Uterus (tissue), 2 donors: Measurements from ENCODE around the gene KIAA1328.

ENCODE experiments used
- POLR2A ChIP-seq, 2 donors: fragments of 450-650 bp; IDR thresholded peaks; one replicate each; pipeline ENCODE4 v1.6.1; 2016; ENCODE audit warnings: antibody characterized with exemption in 2 of 2, mild to moderate bottlenecking in 1 of 2, moderate library complexity in 1 of 2
- TF ChIP-seq, protein P1 (sequence below), 4 experiments: fragments of 200-600 bp in 2 of 4; fragments of 450-650 bp in 2 of 4; sonication (generic) in 2 of 4; IDR thresholded peaks; one replicate each; pipeline ENCODE4 v1.5.1; 2016 to 2019; ENCODE audit warnings: antibody characterized with exemption in 4 of 4, mild to moderate bottlenecking in 2 of 4, moderate library complexity in 1 of 4

DNA sequence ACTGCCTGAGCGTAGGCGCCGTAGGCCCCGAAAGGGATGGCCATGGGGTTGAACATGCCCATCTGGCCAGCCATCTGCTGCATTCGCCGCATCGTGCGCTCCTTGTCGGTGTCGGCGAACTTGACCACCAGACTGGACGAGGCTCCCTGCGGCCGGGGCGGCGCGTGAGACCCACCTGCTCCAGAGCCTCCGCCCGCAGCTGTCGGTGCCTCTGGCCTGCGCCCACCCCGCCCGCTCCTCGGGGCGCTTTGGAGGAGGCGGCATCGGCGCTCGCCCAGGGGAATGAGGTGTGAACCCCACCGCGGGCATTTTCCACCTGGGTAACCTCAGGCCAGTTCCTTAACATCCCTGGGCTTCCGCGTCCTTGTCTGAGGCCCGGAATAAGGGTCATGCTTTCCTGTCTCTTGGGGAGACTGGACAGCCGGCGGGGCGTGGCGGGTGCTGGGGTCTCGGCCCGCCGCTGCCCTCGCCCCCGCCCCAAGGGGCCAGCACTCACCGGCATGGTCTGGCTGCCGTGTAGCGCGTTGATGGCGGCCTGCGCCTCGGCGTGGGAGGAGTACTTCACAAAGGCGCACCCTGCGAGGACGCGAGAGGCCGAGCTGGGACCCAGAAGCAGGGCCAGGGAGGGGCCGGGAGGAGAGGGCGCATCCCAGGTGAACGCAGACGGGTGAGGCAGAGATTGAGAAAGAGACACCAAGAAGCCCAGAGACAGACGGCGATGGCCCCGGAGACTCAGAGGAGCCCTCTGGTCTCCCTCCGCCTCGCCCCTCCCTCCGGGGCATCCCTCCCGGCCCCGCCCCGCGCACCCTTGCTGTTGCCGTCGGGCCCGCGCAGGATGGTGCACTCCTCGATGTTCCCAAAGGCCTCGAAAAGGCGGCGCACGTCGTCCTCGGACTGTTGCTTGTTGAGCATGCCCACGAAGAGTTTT is 445.6 kb downstream of the KIAA1328 start:
- TF ChIP-seq, protein P1, sequence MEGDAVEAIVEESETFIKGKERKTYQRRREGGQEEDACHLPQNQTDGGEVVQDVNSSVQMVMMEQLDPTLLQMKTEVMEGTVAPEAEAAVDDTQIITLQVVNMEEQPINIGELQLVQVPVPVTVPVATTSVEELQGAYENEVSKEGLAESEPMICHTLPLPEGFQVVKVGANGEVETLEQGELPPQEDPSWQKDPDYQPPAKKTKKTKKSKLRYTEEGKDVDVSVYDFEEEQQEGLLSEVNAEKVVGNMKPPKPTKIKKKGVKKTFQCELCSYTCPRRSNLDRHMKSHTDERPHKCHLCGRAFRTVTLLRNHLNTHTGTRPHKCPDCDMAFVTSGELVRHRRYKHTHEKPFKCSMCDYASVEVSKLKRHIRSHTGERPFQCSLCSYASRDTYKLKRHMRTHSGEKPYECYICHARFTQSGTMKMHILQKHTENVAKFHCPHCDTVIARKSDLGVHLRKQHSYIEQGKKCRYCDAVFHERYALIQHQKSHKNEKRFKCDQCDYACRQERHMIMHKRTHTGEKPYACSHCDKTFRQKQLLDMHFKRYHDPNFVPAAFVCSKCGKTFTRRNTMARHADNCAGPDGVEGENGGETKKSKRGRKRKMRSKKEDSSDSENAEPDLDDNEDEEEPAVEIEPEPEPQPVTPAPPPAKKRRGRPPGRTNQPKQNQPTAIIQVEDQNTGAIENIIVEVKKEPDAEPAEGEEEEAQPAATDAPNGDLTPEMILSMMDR (IDR thresholded peaks at IDR 0.05), result no peak
- TF ChIP-seq POLR2A (IDR thresholded peaks at IDR 0.05), result no peak
